CD14-positive monocyte (primary cell): ENCODE data around the gene PHYKPL. TPM values are rescaled to one million over a fixed set of nuclear protein-coding genes. Genes with fewer than 3 reads are reported as not detected.
A peak's percentile ranks its signal among the peaks of the same experiment; 100 is the strongest.

Source experiments
- DNase-seq, 3 donors: peaks; one replicate each; pipeline ENCODE4 v3.0.0-alpha.2; 2011 to 2022
- H2AFZ ChIP-seq: 2 replicates; pipeline ENCODE4 v1.6.0; 2012; ENCODE audit warnings: mild to moderate bottlenecking, low read depth, low read length, inconsistent platforms; ENCODE audit not compliant: insufficient read depth, poor library complexity, severe bottlenecking
- H3K27ac ChIP-seq, 2 donors: 1 replicate in 1 of 2; 2 replicates in 1 of 2; pipeline ENCODE4 v1.5.1; 2012 to 2013; ENCODE audit warnings: low read length in 2 of 2, control low read depth in 1 of 2, inconsistent platforms in 1 of 2, low read depth in 1 of 2, mild to moderate bottlenecking in 1 of 2
- H3K27me3 ChIP-seq, 2 donors: one replicate each; pipeline versions ENCODE4 v1.6.0 to v1.6.1; 2011 to 2013; ENCODE audit warnings: low read length in 2 of 2; ENCODE audit not compliant: control insufficient read depth in 2 of 2, insufficient read depth in 2 of 2
- H3K36me3 ChIP-seq, 2 donors: replicated peaks in 1 of 2; 1 replicate in 1 of 2; 2 replicates in 1 of 2; pipeline versions ENCODE4 v1.5.1 to v1.6.1; 2012 to 2013; ENCODE audit warnings: low read length in 2 of 2, control low read depth in 1 of 2, inconsistent platforms in 1 of 2, mild to moderate bottlenecking in 1 of 2; ENCODE audit not compliant: insufficient read depth in 2 of 2, control insufficient read depth in 1 of 2
- H3K4me1 ChIP-seq, 2 donors: 1 replicate in 1 of 2; 2 replicates in 1 of 2; pipeline versions ENCODE4 v1.5.1 to v1.6.1; 2012 to 2013; ENCODE audit warnings: low read length in 2 of 2, control low read depth in 1 of 2, inconsistent platforms in 1 of 2, mild to moderate bottlenecking in 1 of 2, moderate library complexity in 1 of 2; ENCODE audit not compliant: insufficient read depth in 2 of 2, control insufficient read depth in 1 of 2
- H3K4me2 ChIP-seq: replicated peaks from 2 replicates; pipeline ENCODE3; 2012; ENCODE audit warnings: low read length, moderate library complexity, mild to moderate bottlenecking; ENCODE audit not compliant: poor library complexity, severe bottlenecking; ENCODE audit errors: extremely low read depth
- H3K4me3 ChIP-seq, 3 experiments: fragments of 200-600 bp in 1 of 3; sonication (generic) in 1 of 3; replicated peaks in 1 of 3; 1 replicate in 2 of 3; 2 replicates in 1 of 3; pipeline ENCODE4 v1.5.1; 2011 to 2013; ENCODE audit warnings: low read length in 3 of 3, mild to moderate bottlenecking in 3 of 3, control low read depth in 2 of 3, low read depth in 2 of 3, inconsistent platforms in 1 of 3, moderate library complexity in 1 of 3
- H3K79me2 ChIP-seq: 2 replicates; pipeline ENCODE4 v1.6.0; 2012; ENCODE audit warnings: mild to moderate bottlenecking, control low read depth, inconsistent platforms, low read length, moderate library complexity; ENCODE audit not compliant: insufficient read depth
- H3K9ac ChIP-seq: 2 replicates; pipeline ENCODE4 v1.6.0; 2017; ENCODE audit warnings: low read length, mild to moderate bottlenecking; ENCODE audit not compliant: insufficient read depth, poor library complexity, severe bottlenecking
- H3K9me3 ChIP-seq, 2 donors: replicated peaks in 1 of 2; 1 replicate in 1 of 2; 2 replicates in 1 of 2; pipeline versions ENCODE4 v1.5.1 to v1.6.1; 2012 to 2013; ENCODE audit warnings: low read length in 2 of 2, control low read depth in 1 of 2; ENCODE audit not compliant: control insufficient read depth in 1 of 2, insufficient read depth in 1 of 2
- H4K20me1 ChIP-seq: 2 replicates; pipeline ENCODE4 v1.6.0; 2012; ENCODE audit warnings: mild to moderate bottlenecking, low read length, control low read depth, moderate library complexity; ENCODE audit not compliant: insufficient read depth
- H3K27ac Mint-ChIP-seq, 7 donors: one replicate each; pipeline ENCODE4 v1.8.0; 2020; ENCODE audit warnings: mild to moderate bottlenecking in 7 of 7, mixed read lengths in 7 of 7, moderate library complexity in 6 of 7, inconsistent platforms in 2 of 7
- H3K27me3 Mint-ChIP-seq, 3 donors: one replicate each; pipeline ENCODE4 v1.8.0; 2021 to 2022; ENCODE audit warnings: low read depth in 3 of 3, mild to moderate bottlenecking in 3 of 3, mixed read lengths in 3 of 3, moderate library complexity in 3 of 3, inconsistent platforms in 1 of 3
- H3K36me3 Mint-ChIP-seq, 2 donors: one replicate each; pipeline ENCODE4 v1.8.0; 2020; ENCODE audit warnings: mixed read lengths in 2 of 2, inconsistent platforms in 1 of 2, mild to moderate bottlenecking in 1 of 2
- H3K4me1 Mint-ChIP-seq: one replicate; pipeline ENCODE4 v1.8.0; 2020; ENCODE audit warnings: mild to moderate bottlenecking, mixed read lengths
- H3K4me3 Mint-ChIP-seq, 2 donors: one replicate each; pipeline ENCODE4 v1.8.0; 2020; ENCODE audit warnings: mild to moderate bottlenecking in 2 of 2, mixed read lengths in 2 of 2, moderate library complexity in 1 of 2
- H3K9me3 Mint-ChIP-seq, 7 donors: one replicate each; pipeline ENCODE4 v1.8.0; 2020 to 2022; ENCODE audit warnings: mixed read lengths in 7 of 7, mild to moderate bottlenecking in 6 of 7, moderate library complexity in 6 of 7, inconsistent platforms in 2 of 7
- WGBS: methylation state at CpG from one replicate; pipeline ENCODE4 v1.1.5; 2013; ENCODE audit warnings: missing lambda C conversion rate; ENCODE audit not compliant: insufficient coverage; 5-methylcytosine and 5-hydroxymethylcytosine counted together
- intact Hi-C, 2 donors: fragments of 100-400 bp; cut with micrococcal nuclease; formaldehyde crosslinking; loops; one replicate each; pipeline versions ENCODE4 v1.15.0 to v1.15.1; 2023
- polyA plus RNA-seq, 3 donors: library from polyadenylated mRNA; depleted of rRNA in 1 of 3; unstranded in 2 of 3; stranded (reverse) in 1 of 3; fragments of 300-500 nt in 2 of 3; fragments of >200 nt in 1 of 3; fragmentation: Illumina TruSeq in 2 of 3; gene quantifications; 1 replicate in 2 of 3; 2 replicates in 1 of 3; pipeline ENCODE4 v1.2.3, GENCODE V29; 2012 to 2021
- TF ChIP-seq, protein P1 (sequence below): fragments of 200-600 bp; IDR thresholded peaks from one replicate; pipeline ENCODE4 v1.8.0; 2022; ENCODE audit warnings: antibody characterized with exemption, mild to moderate bottlenecking

The PHYKPL gene
- polyA plus RNA-seq, 3 donors: 39.2 to 199 (median 43.0) TPM

DNA sequence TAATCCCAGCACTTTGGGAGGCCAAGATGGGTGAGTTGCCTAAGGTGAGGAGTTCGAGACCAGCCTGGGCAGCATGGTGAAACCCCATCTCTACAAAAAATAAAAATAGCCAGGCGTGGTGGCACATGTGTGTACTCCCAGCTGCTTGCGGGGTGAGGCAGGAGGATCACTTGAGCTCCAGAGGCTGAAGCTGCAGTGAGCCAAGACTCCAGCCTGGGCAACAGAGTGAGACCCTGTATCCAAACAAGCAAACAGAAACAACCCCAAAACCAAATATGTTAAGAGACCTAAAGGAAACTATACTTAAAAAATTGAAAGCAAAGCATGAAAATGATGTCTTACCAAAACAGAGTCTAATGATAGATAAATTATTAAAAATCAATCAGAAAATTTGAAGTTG is 15.8 kb downstream of the PHYKPL start:
- WGBS: no CpG with 5 or more reads among the region's 3 CpGs
- peaks cover 0 to 1% (median 1%) of the 10 kb centered on the region in 3 donors for H3K27me3 Mint-ChIP-seq
- peaks cover 69 to 92% of the 10 kb centered on the region in 2 donors for H3K36me3 Mint-ChIP-seq
- TF ChIP-seq, protein P1, sequence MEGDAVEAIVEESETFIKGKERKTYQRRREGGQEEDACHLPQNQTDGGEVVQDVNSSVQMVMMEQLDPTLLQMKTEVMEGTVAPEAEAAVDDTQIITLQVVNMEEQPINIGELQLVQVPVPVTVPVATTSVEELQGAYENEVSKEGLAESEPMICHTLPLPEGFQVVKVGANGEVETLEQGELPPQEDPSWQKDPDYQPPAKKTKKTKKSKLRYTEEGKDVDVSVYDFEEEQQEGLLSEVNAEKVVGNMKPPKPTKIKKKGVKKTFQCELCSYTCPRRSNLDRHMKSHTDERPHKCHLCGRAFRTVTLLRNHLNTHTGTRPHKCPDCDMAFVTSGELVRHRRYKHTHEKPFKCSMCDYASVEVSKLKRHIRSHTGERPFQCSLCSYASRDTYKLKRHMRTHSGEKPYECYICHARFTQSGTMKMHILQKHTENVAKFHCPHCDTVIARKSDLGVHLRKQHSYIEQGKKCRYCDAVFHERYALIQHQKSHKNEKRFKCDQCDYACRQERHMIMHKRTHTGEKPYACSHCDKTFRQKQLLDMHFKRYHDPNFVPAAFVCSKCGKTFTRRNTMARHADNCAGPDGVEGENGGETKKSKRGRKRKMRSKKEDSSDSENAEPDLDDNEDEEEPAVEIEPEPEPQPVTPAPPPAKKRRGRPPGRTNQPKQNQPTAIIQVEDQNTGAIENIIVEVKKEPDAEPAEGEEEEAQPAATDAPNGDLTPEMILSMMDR: no peak
- no peaks in the 10 kb centered on the region for H3K9me3 ChIP-seq
- H3K27ac Mint-ChIP-seq: peak overlapping the region in 4 of 7 donors; percentile 21 to 73 (median 40)
- H3K36me3 ChIP-seq: peaks cover 62 to 95% of the 10 kb centered on the region in 2 donors
- no peak overlapping the region for H3K4me3 Mint-ChIP-seq
- no peak for DNase-seq
- H3K9me3 Mint-ChIP-seq: peaks cover 0 to 5% (median 0%) of the 10 kb centered on the region in 7 donors
- intact Hi-C loops: no loop called here
- no peak overlapping the region for H3K4me2 ChIP-seq
- H3K4me1 Mint-ChIP-seq: peaks cover 36% of the 10 kb centered on the region
- no peak overlapping the region for H2AFZ ChIP-seq
- peaks cover 25 to 35% of the 10 kb centered on the region in 2 donors for H3K4me1 ChIP-seq
- H3K4me3 ChIP-seq: no peak overlapping the region
- H3K27me3 ChIP-seq: no peaks in the 10 kb centered on the region
- H3K79me2 ChIP-seq: peaks cover 28% of the 10 kb centered on the region
- H3K27ac ChIP-seq: peak overlapping the region; percentile 3 to 22
- H3K9ac ChIP-seq: no peak overlapping the region
- H4K20me1 ChIP-seq: peaks cover 82% of the 10 kb centered on the region

DNA sequence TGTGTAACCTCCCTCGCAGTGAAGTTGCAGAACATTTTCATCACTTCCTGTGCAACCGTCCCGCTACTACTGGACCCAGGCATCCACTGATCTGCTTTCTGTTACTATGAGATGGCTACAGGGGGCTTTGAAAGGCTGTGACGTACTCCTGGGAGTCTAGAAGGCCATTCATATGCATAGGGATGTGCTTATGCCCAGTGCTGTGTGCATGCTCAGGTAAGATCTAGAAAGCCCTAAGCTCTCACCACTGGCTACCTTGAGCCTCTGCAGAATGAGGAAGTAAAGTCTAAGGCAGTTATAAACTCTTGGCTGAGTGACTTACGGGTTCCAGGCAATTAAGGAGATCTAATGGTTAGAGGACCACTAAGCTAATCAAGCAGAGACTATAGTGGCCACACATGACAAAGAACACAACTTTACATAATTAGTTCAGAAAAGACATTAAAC is 16.5 kb downstream of the PHYKPL start:
- DNase-seq: no peak
- H3K27ac ChIP-seq: peak overlapping the region in 1 of 2 donors; percentile 22

More for the DNA sequence above, 16.5 kb downstream of the PHYKPL start:
- Histone ChIP-seq H3K9ac (no peak overlapping the region), H3K4me2 (peak overlapping the region; percentile 26), H3K27me3 (no peaks in the 10 kb centered on the region), H3K9me3 (no peaks in the 10 kb centered on the region), H2AFZ (no peak overlapping the region), H4K20me1 (peaks cover 82% of the 10 kb centered on the region), H3K4me3 (peak overlapping the region in 1 of 3 experiments; percentile 5), H3K79me2 (peaks cover 33% of the 10 kb centered on the region), H3K4me1 (peaks cover 19 to 28% of the 10 kb centered on the region in 2 donors), H3K36me3 (peaks cover 66 to 95% of the 10 kb centered on the region in 2 donors)
- Mint-ChIP-seq H3K4me1 (peaks cover 30% of the 10 kb centered on the region), H3K27ac (peak overlapping the region in 4 of 7 donors; percentile 9 to 73 (median 66)), H3K4me3 (no peak overlapping the region), H3K27me3 (peaks cover 0 to 1% (median 0%) of the 10 kb centered on the region in 3 donors), H3K36me3 (peaks cover 69 to 93% of the 10 kb centered on the region in 2 donors), H3K9me3 (peaks cover 0 to 5% (median 0%) of the 10 kb centered on the region in 7 donors)
- TF ChIP-seq, protein P1: no peak
- WGBS: no CpG with 5 or more reads among the region's 5 CpGs
- intact Hi-C loops: no loop called here
